ENCODE measurements around the gene SGSM2.

Gene SGSM2

DNA sequence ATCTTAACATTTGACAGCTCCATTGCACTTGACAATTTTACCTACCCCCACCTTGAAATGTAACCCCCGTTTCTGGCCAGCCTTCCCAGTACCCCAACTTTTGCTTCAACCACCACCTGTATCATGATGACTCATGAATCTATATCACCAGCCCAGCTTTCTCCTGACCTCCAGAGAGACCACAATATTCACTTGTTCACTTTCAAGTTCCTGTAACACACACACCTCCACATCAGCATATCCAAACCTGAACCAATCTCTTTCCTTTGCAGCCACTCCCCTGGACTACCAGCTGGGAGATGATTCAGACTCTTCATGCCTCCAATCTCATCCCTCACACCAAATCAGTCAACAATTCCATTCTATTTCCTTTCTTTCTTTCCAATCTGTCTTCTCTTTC lies 41.7 kb upstream of the SGSM2 start:
- Histone ChIP-seq H3K27me3 (replicated peaks; ENCODE audit: insufficient read depth, low read length) (no peaks in the 10 kb centered on the region), H3K4me3 (ENCODE audit: low read length) (no peak overlapping the region), H3K36me3 (replicated peaks; ENCODE audit: insufficient read depth, low read length) (0 out of 2 replicates have a peak, but pooled peaks cover 10% of the 10 kb centered on the region)

DNA sequence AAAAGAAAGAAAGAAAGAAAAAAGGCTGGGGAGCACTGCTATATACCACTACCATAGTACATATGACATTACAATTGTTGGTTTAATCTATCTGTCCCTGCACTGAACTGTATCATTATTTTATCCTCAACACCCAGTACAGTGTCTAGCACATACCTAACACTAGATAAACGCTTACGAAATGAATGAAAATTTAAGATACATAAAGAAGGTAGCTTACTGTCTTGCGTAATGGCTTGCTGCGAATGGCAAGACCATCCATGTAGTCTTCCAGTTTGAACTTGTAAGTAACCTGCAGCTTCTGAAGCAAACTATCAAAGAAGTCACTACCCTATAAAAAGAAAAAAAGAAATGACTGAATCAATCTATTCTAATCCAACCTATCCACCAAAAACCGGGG lies 40.3 kb upstream of the SGSM2 start:
- Histone ChIP-seq H4K20me1 (ENCODE audit: insufficient read depth, low read length) (no peaks in the 10 kb centered on the region), H3K4me3 (ENCODE audit: low read length) (no peak overlapping the region), H3K9me3 (replicated peaks; ENCODE audit: insufficient read depth, low read length) (no peaks in the 10 kb centered on the region), H3K79me2 (ENCODE audit: low read length) (peaks cover 61% of the 10 kb centered on the region), H2AFZ (ENCODE audit: low read length) (no peak overlapping the region), H3K9ac (ENCODE audit: low read length) (no peak overlapping the region), H3K27me3 (replicated peaks; ENCODE audit: insufficient read depth, low read length) (no peaks in the 10 kb centered on the region), H3K36me3 (replicated peaks; ENCODE audit: insufficient read depth, low read length) (0 out of 2 replicates have a peak, but pooled peaks cover 7% of the 10 kb centered on the region), H3K4me1 (ENCODE audit: low read length) (peaks cover 12% of the 10 kb centered on the region), H3K9me2 (replicated peaks; ENCODE audit: insufficient read depth, low read length) (no peaks in the 10 kb centered on the region), H3K4me2 (ENCODE audit: low read depth, low read length) (no peak overlapping the region), H3F3A (ENCODE audit: insufficient read depth, low read length) (no peaks in the 10 kb centered on the region), H3K27ac (ENCODE audit: low read length) (no peak overlapping the region)
- no peak for TF ChIP-seq EZH2phosphoT487 (IDR thresholded peaks at IDR 0.05; ENCODE audit: low read length)
- no peak for TF ChIP-seq EZH2 (optimal IDR thresholded peaks at IDR 0.05; ENCODE audit: low read depth, low read length)
- TF ChIP-seq, protein P1, sequence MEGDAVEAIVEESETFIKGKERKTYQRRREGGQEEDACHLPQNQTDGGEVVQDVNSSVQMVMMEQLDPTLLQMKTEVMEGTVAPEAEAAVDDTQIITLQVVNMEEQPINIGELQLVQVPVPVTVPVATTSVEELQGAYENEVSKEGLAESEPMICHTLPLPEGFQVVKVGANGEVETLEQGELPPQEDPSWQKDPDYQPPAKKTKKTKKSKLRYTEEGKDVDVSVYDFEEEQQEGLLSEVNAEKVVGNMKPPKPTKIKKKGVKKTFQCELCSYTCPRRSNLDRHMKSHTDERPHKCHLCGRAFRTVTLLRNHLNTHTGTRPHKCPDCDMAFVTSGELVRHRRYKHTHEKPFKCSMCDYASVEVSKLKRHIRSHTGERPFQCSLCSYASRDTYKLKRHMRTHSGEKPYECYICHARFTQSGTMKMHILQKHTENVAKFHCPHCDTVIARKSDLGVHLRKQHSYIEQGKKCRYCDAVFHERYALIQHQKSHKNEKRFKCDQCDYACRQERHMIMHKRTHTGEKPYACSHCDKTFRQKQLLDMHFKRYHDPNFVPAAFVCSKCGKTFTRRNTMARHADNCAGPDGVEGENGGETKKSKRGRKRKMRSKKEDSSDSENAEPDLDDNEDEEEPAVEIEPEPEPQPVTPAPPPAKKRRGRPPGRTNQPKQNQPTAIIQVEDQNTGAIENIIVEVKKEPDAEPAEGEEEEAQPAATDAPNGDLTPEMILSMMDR (IDR thresholded peaks at IDR 0.05; ENCODE audit: low read length): no peak
- DNase-seq: no peak

More for the DNA sequence above, 41.7 kb upstream of the SGSM2 start:
- peaks cover 14% of the 10 kb centered on the region for H3K4me1 ChIP-seq (ENCODE audit: low read length)
- no peak overlapping the region for H3K27ac ChIP-seq (ENCODE audit: low read length)
- H4K20me1 ChIP-seq (ENCODE audit: insufficient read depth, low read length): no peaks in the 10 kb centered on the region
- no peaks in the 10 kb centered on the region for H3K9me2 ChIP-seq (replicated peaks; ENCODE audit: insufficient read depth, low read length)
- TF ChIP-seq, protein P1 (IDR thresholded peaks at IDR 0.05; ENCODE audit: low read length): no peak
- TF ChIP-seq EZH2 (optimal IDR thresholded peaks at IDR 0.05; ENCODE audit: low read depth, low read length) (no peak), EZH2phosphoT487 (IDR thresholded peaks at IDR 0.05; ENCODE audit: low read length) (no peak)
- H2AFZ ChIP-seq (ENCODE audit: low read length): no peak overlapping the region
- peaks cover 1% of the 10 kb centered on the region for H3F3A ChIP-seq (ENCODE audit: insufficient read depth, low read length)
- H3K9me3 ChIP-seq (replicated peaks; ENCODE audit: insufficient read depth, low read length): no peaks in the 10 kb centered on the region
- no peak overlapping the region for H3K9ac ChIP-seq (ENCODE audit: low read length)
- no peak overlapping the region for H3K4me2 ChIP-seq (ENCODE audit: low read depth, low read length)
- peaks cover 47% of the 10 kb centered on the region for H3K79me2 ChIP-seq (ENCODE audit: low read length)
- DNase-seq: no peak

DNA sequence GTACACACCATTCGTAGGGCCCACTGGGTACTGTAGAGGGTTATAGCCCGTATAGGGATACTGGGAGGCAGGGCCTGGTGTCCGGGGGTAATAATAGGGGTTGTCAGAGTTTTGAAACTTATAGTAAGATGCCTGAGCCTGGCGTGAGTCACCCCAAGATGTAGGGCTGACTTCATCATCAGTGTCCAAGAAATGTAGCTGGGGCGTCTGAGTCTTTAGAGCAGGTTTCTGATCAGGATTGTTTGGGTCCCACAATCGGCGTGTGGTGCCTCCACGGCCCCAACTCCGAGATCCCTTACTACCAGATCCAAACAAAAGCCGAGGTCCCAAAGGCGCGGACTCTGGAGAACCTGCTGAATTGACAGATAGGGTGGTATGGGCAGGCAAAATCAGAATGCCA lies 38.2 kb upstream of the SGSM2 start:
- Histone ChIP-seq H2AFZ (ENCODE audit: low read length) (no peak overlapping the region), H3K4me2 (ENCODE audit: low read depth, low read length) (no peak overlapping the region), H3K4me3 (ENCODE audit: low read length) (no peak overlapping the region), H3K27ac (ENCODE audit: low read length) (no peak overlapping the region), H3K9me2 (replicated peaks; ENCODE audit: insufficient read depth, low read length) (no peaks in the 10 kb centered on the region), H3K27me3 (replicated peaks; ENCODE audit: insufficient read depth, low read length) (no peaks in the 10 kb centered on the region), H3K9ac (ENCODE audit: low read length) (no peak overlapping the region), H3K79me2 (ENCODE audit: low read length) (peaks cover 71% of the 10 kb centered on the region), H3F3A (ENCODE audit: insufficient read depth, low read length) (no peaks in the 10 kb centered on the region), H3K9me3 (replicated peaks; ENCODE audit: insufficient read depth, low read length) (no peaks in the 10 kb centered on the region), H3K4me1 (ENCODE audit: low read length) (peaks cover 12% of the 10 kb centered on the region), H3K36me3 (replicated peaks; ENCODE audit: insufficient read depth, low read length) (0 out of 2 replicates have a peak, but pooled peaks cover 6% of the 10 kb centered on the region), H4K20me1 (ENCODE audit: insufficient read depth, low read length) (no peaks in the 10 kb centered on the region)
- TF ChIP-seq EZH2phosphoT487 (IDR thresholded peaks at IDR 0.05; ENCODE audit: low read length): no peak
- TF ChIP-seq, protein P1 (IDR thresholded peaks at IDR 0.05; ENCODE audit: low read length): no peak
- no peak for TF ChIP-seq EZH2 (optimal IDR thresholded peaks at IDR 0.05; ENCODE audit: low read depth, low read length)
- DNase-seq: no peak
